ENCODE data around the gene CALN1.

CALN1 gene

DNA sequence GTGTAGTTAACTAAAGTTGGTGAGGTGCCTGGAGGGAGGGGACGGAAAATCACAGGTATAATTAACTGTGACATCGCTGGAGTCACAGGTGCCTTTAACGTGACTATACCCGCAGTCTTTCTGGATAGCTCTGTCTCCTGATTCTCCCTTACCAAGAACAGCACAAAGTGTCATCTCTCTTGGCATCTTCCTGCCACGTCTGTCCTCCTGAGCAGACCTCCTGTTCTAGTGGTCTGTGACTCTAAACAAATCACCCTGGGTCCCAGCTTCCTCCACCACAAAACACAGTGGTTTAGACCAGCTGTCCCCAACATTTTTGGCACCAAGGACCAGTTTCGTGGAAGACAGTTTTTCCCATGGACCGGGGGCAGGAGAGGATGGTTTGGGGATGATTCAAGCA lies 90.5 kb downstream of the CALN1 start:
- Histone ChIP-seq H3K36me3 (ENCODE audit: insufficient read depth, low read length) (no peaks in the 10 kb centered on the region), H3K4me1 (ENCODE audit: insufficient read depth, low read length) (no peaks in the 10 kb centered on the region), H3K27me3 (ENCODE audit: insufficient read depth, low read length) (no peaks in the 10 kb centered on the region), H3K4me3 (ENCODE audit: low read length) (no peak overlapping the region), H3K9ac (ENCODE audit: low read depth, low read length) (no peak overlapping the region), H3K9me3 (ENCODE audit: insufficient read depth, low read depth, low read length) (no peaks in the 10 kb centered on the region), H3K27ac (ENCODE audit: low read depth, low read length) (no peak overlapping the region)
- WGBS: 90% methylated on average over 7 of the region's 7 CpGs

DNA sequence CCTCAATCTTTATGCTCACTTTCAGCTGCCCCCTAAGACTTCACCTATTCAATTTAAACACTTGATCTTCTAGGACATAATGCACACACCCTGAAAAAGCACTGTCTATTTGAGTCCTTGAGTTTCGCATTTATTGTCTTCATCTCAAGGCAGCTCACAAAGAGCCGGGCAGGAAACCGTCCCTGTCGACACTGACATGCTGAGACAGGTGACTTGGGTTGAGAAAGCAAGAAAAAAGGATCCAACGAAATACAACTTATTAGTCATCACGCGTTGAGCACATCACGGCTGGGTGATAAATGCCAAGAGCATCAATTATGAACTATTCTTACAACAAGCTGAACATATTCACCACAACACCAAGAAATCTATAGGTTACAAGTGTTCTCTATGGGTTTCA lies 91.1 kb downstream of the CALN1 start:
- Histone ChIP-seq H3K36me3 (ENCODE audit: insufficient read depth, low read length) (no peaks in the 10 kb centered on the region), H3K9ac (ENCODE audit: low read depth, low read length) (no peak overlapping the region), H3K9me3 (ENCODE audit: insufficient read depth, low read depth, low read length) (no peaks in the 10 kb centered on the region), H3K27me3 (ENCODE audit: insufficient read depth, low read length) (no peaks in the 10 kb centered on the region), H3K4me1 (ENCODE audit: insufficient read depth, low read length) (no peaks in the 10 kb centered on the region), H3K4me3 (ENCODE audit: low read length) (no peak overlapping the region), H3K27ac (ENCODE audit: low read depth, low read length) (no peak overlapping the region)
- WGBS: 86% methylated on average over 8 of the region's 8 CpGs

GRCh38 chr7:72317341-72317740 lies 94.8 kb downstream of the CALN1 start:
- H3K27ac ChIP-seq (ENCODE audit: low read depth, low read length): no peak overlapping the region
- H3K36me3 ChIP-seq (ENCODE audit: insufficient read depth, low read length): no peaks in the 10 kb centered on the region
- no peaks in the 10 kb centered on the region for H3K9me3 ChIP-seq (ENCODE audit: insufficient read depth, low read depth, low read length)
- H3K4me1 ChIP-seq (ENCODE audit: insufficient read depth, low read length): no peaks in the 10 kb centered on the region
- no peak overlapping the region for H3K4me3 ChIP-seq (ENCODE audit: low read length)
- WGBS: 63% methylated on average over 2 of the region's 2 CpGs
- H3K27me3 ChIP-seq (ENCODE audit: insufficient read depth, low read length): no peaks in the 10 kb centered on the region
- no peak overlapping the region for H3K9ac ChIP-seq (ENCODE audit: low read depth, low read length)

DNA sequence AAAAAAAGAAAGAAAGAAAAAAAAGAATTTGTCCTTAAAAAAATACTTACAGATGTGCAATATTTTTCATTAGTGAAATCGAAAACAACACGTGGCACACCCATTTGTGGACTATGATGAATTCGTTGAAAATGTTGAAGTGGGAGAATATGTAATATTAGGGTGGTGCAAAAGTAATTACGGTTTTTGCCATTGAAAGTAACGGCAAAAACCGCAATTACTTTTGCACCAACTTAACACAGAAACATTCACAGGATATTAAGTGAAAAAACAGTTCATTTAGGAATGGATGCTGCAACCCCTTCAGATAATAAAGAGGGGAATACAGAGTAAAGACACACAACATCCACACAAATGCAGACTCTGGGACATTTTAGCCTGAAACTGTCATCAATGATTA lies 96.0 kb downstream of the CALN1 start:
- WGBS: 100% methylated on average over 3 of the region's 6 CpGs
- Histone ChIP-seq H3K36me3 (ENCODE audit: insufficient read depth, low read length) (no peaks in the 10 kb centered on the region), H3K4me1 (ENCODE audit: insufficient read depth, low read length) (no peaks in the 10 kb centered on the region)

GRCh38 chr7:72313906-72314305 lies 98.2 kb downstream of the CALN1 start:
- Histone ChIP-seq H3K27ac (ENCODE audit: low read depth, low read length) (no peak overlapping the region), H3K9ac (ENCODE audit: low read depth, low read length) (no peak overlapping the region), H3K36me3 (ENCODE audit: insufficient read depth, low read length) (no peaks in the 10 kb centered on the region), H3K4me3 (ENCODE audit: low read length) (no peak overlapping the region), H3K4me1 (ENCODE audit: insufficient read depth, low read length) (no peaks in the 10 kb centered on the region), H3K9me3 (ENCODE audit: insufficient read depth, low read depth, low read length) (no peaks in the 10 kb centered on the region), H3K27me3 (ENCODE audit: insufficient read depth, low read length) (no peaks in the 10 kb centered on the region)
- 85% methylated on average over 5 of the region's 5 CpGs for WGBS

More for the DNA sequence above, 96.0 kb downstream of the CALN1 start:
- H3K27me3 ChIP-seq (ENCODE audit: insufficient read depth, low read length): no peaks in the 10 kb centered on the region
- no peak overlapping the region for H3K9ac ChIP-seq (ENCODE audit: low read depth, low read length)
- H3K27ac ChIP-seq (ENCODE audit: low read depth, low read length): no peak overlapping the region
- no peaks in the 10 kb centered on the region for H3K9me3 ChIP-seq (ENCODE audit: insufficient read depth, low read depth, low read length)
- H3K4me3 ChIP-seq (ENCODE audit: low read length): no peak overlapping the region

DNA sequence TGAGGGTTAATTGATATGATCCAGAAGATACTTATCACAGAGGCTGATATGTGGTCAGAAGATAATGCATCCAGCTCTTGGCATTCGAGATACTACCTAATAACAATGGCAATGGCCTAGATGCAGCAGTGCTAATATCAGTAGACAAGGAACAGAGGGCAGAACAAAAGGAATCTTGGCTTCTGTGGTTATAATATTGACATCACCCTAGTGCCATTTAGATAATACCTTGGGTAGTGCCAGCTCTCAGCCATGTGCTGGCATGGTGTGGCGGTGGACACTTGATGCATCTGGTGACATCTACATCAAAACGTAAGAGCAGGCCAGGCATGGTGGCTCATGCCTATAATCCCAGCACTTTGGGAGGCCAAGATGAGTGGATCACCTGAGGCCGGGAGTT lies 101.8 kb downstream of the CALN1 start:
- Histone ChIP-seq H3K4me1 (ENCODE audit: insufficient read depth, low read length) (no peaks in the 10 kb centered on the region; the same call in 1 of the 2 replicates), H3K9me3 (ENCODE audit: insufficient read depth, low read depth, low read length) (no peaks in the 10 kb centered on the region), H3K9ac (ENCODE audit: low read depth, low read length) (no peak overlapping the region), H3K36me3 (ENCODE audit: insufficient read depth, low read length) (no peaks in the 10 kb centered on the region), H3K4me3 (ENCODE audit: low read length) (no peak overlapping the region), H3K27ac (ENCODE audit: low read depth, low read length) (no peak overlapping the region), H3K27me3 (ENCODE audit: insufficient read depth, low read length) (no peaks in the 10 kb centered on the region)
- 97% methylated on average over 4 of the region's 4 CpGs for WGBS

DNA sequence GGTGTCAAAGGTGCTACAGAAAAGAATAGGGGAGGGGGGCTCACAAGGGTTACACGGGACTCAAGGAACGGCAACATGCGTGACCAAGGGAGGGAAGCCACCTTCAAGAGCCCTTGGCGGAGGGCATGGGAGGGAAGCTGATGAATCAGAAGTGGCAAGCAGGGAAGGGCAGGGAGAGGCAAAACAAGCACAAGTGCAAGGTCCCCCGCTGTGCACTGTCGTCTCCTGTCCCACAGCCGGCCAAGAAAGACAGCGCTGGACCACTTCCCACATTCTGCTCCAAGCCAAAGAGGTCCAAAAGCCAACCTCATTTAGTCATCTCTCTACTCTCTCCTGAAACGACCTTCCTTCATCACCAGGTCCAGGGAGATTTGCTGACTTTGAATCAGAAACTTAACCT lies 102.7 kb downstream of the CALN1 start:
- H3K36me3 ChIP-seq (ENCODE audit: insufficient read depth, low read length): no peaks in the 10 kb centered on the region
- H3K9me3 ChIP-seq (ENCODE audit: insufficient read depth, low read depth, low read length): no peaks in the 10 kb centered on the region
- H3K4me3 ChIP-seq (ENCODE audit: low read length): no peak overlapping the region
- H3K9ac ChIP-seq (ENCODE audit: low read depth, low read length): no peak overlapping the region
- no peaks in the 10 kb centered on the region; the same call in 1 of the 2 replicates for H3K4me1 ChIP-seq (ENCODE audit: insufficient read depth, low read length)
- WGBS: 91% methylated on average over 9 of the region's 9 CpGs
- no peak overlapping the region for H3K27ac ChIP-seq (ENCODE audit: low read depth, low read length)
- no peaks in the 10 kb centered on the region for H3K27me3 ChIP-seq (ENCODE audit: insufficient read depth, low read length)

DNA sequence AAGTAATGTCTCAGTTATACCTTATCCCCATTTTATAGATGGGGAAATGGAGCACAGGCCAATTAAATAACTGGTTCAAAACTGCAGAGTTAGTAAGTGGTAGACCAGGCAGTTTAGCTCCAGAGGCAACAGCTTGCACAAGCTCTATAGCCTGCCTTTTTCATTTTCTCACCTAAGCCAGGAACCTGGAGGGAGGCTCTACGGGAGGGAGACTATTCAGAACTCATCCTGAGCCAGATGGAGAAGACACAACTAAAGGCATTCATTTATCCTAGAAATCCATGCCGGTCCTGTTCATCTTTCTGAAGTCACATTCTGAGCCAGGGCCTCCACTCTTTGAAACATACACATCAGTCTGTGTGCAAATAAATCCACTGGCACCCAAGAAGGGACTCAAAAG lies 103.2 kb downstream of the CALN1 start:
- Histone ChIP-seq H3K27ac (ENCODE audit: low read depth, low read length) (no peak overlapping the region), H3K4me1 (ENCODE audit: insufficient read depth, low read length) (no peaks in the 10 kb centered on the region; the same call in 1 of the 2 replicates), H3K27me3 (ENCODE audit: insufficient read depth, low read length) (no peaks in the 10 kb centered on the region), H3K4me3 (ENCODE audit: low read length) (no peak overlapping the region), H3K36me3 (ENCODE audit: insufficient read depth, low read length) (no peaks in the 10 kb centered on the region), H3K9me3 (ENCODE audit: insufficient read depth, low read depth, low read length) (no peaks in the 10 kb centered on the region), H3K9ac (ENCODE audit: low read depth, low read length) (no peak overlapping the region)
- 95% methylated on average over 2 of the region's 2 CpGs for WGBS

DNA sequence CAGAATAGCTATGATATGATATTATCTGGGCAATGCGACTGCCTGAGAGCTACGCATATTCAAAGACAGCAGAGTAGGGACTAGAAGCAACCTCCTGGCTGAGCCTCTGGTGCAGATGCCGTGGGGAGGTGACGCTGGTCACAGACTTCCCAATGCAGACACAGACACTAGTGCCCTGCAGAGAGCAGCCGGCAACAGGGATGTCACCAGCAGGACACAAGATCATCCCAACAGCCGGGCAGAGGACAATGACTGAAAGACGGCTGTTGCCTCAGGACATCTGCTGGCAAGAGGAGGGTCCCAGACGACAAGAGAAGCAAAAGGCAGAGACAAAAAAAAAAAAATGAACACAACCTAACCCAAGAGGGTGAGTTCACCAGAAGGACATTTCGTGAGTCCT lies 104.6 kb downstream of the CALN1 start:
- Histone ChIP-seq H3K9ac (ENCODE audit: low read depth, low read length) (no peak overlapping the region), H3K27ac (ENCODE audit: low read depth, low read length) (no peak overlapping the region), H3K4me3 (ENCODE audit: low read length) (no peak overlapping the region), H3K27me3 (ENCODE audit: insufficient read depth, low read length) (no peaks in the 10 kb centered on the region), H3K36me3 (ENCODE audit: insufficient read depth, low read length) (no peaks in the 10 kb centered on the region), H3K9me3 (ENCODE audit: insufficient read depth, low read depth, low read length) (no peaks in the 10 kb centered on the region), H3K4me1 (ENCODE audit: insufficient read depth, low read length) (no peaks in the 10 kb centered on the region; the same call in 1 of the 2 replicates)
- 90% methylated on average over 9 of the region's 9 CpGs for WGBS

DNA sequence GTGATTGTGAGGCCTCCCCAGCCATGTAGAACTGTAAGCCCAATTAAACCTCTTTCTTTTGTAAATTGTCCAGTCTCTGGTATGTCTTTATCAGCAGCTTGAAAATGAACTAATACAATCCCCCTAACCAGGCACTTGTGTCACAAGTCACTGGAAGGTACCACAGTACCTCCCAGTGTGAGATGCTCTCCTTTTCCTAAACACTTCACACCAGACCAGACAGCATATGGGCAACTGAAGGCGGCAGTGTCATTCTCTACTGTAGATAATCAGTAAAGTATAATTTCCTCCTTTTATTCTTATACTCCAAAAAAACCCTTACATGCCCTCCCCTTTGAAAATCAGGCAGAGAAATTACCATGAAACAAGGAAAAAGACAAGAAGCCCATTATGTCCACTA lies 113.2 kb downstream of the CALN1 start:
- WGBS: 86% methylated on average over 1 of the region's 1 CpG
- H3K9me3 ChIP-seq (ENCODE audit: insufficient read depth, low read depth, low read length): no peaks in the 10 kb centered on the region
- H3K9ac ChIP-seq (ENCODE audit: low read depth, low read length): no peak overlapping the region
- H3K4me1 ChIP-seq (ENCODE audit: insufficient read depth, low read length): no peaks in the 10 kb centered on the region
- H3K4me3 ChIP-seq (ENCODE audit: low read length): no peak overlapping the region
- no peaks in the 10 kb centered on the region for H3K27me3 ChIP-seq (ENCODE audit: insufficient read depth, low read length)
- no peak overlapping the region for H3K27ac ChIP-seq (ENCODE audit: low read depth, low read length)
- H3K36me3 ChIP-seq (ENCODE audit: insufficient read depth, low read length): no peaks in the 10 kb centered on the region

DNA sequence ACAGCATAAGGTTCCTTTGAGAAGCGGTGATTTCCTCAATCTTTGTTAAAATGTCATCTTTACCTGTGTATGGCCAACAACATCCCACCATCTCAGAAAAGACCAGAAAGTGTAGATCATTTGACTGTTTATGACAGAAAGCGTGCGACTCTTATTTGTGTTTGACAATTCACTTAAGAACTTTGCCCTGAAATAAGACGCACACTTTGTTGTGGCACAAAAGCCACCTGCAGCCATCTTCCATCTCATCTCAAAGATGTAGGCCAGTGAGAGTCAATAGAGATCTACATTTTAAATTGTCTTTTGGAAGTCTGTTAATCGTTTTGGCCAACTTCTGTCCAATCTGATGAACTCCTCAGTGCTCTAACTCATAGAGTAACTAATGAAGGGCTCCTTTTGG lies 114.0 kb downstream of the CALN1 start:
- H3K27me3 ChIP-seq (ENCODE audit: insufficient read depth, low read length): no peaks in the 10 kb centered on the region
- H3K4me3 ChIP-seq (ENCODE audit: low read length): no peak overlapping the region
- no peaks in the 10 kb centered on the region for H3K9me3 ChIP-seq (ENCODE audit: insufficient read depth, low read depth, low read length)
- H3K27ac ChIP-seq (ENCODE audit: low read depth, low read length): no peak overlapping the region
- 95% methylated on average over 5 of the region's 5 CpGs for WGBS
- no peaks in the 10 kb centered on the region for H3K4me1 ChIP-seq (ENCODE audit: insufficient read depth, low read length)
- no peaks in the 10 kb centered on the region for H3K36me3 ChIP-seq (ENCODE audit: insufficient read depth, low read length)
- H3K9ac ChIP-seq (ENCODE audit: low read depth, low read length): no peak overlapping the region

- Histone ChIP-seq H3K4me1 (ENCODE audit: insufficient read depth, low read length) (no peaks in the 10 kb centered on the region), H3K27me3 (ENCODE audit: insufficient read depth, low read length) (no peaks in the 10 kb centered on the region), H3K9me3 (ENCODE audit: insufficient read depth, low read depth, low read length) (no peaks in the 10 kb centered on the region), H3K4me3 (ENCODE audit: low read length) (no peak overlapping the region), H3K9ac (ENCODE audit: low read depth, low read length) (no peak overlapping the region), H3K36me3 (ENCODE audit: insufficient read depth, low read length) (no peaks in the 10 kb centered on the region), H3K27ac (ENCODE audit: low read depth, low read length) (no peak overlapping the region)
- 93% methylated on average over 3 of the region's 3 CpGs for WGBS
Measured at GRCh38 chr7:72297636-72298035, 114.5 kb downstream of the CALN1 start.

Data from HUES64 (cell line).